K562 treated with DMSO at 1 percent for 48 hours (cell line): ENCODE results near the gene ZNF385A. TPM values are rescaled to one million over a fixed set of nuclear protein-coding genes. Genes with fewer than 3 reads are reported as not detected.

Experiments
- total RNA-seq: library from RNA; unstranded; fragments of 300-600 nt; gene quantifications from 2 replicates; pipeline ENCODE4 v1.2.3, GENCODE V29; 2022; ENCODE audit warnings: low replicate concordance; ENCODE audit errors: extremely low read depth

ZNF385A gene
- not detected in 2 replicates for total RNA-seq

GRCh38 chr12:54384591-54385041 lies at the start of gene ZNF385A:
Gene ZNF385A (minus strand): TSS chr12:54384733. CDS start chr12:54384514, 219 bp downstream.

GRCh38 chr12:54419088-54419887 lies 34.8 kb upstream of the ZNF385A start, which contains the start of gene ITGA5:
Gene ITGA5 (minus strand): TSS chr12:54419266. CDS start chr12:54419198, 68 bp downstream.

GRCh38 chr12:54364413-54364812 lies 20.1 kb downstream of the ZNF385A start, which contains the start of gene GPR84:
Gene GPR84 (minus strand): TSS chr12:54364486. CDS start chr12:54363851, 635 bp downstream.

GRCh38 chr12:54324617-54325441 lies 59.7 kb downstream of the ZNF385A start, which contains the start of gene COPZ1:
Gene COPZ1 (plus strand): TSS chr12:54325131. CDS start chr12:54325164, 33 bp downstream.

Other genes with a start within 250 kb of the ZNF385A start
- gene SMUG1, start 195.7 kb downstream of the ZNF385A start, total RNA-seq: not detected in 2 replicates
- not detected in 2 replicates for gene CBX5, start 104.6 kb downstream of the ZNF385A start, total RNA-seq
- 1,167 and 1,932 TPM in 2 replicates for gene HNRNPA1, start 104.0 kb downstream of the ZNF385A start, total RNA-seq
- gene NFE2, start 83.7 kb downstream of the ZNF385A start, total RNA-seq: not detected in 2 replicates
- not detected in 2 replicates for gene COPZ1, start 59.6 kb downstream of the ZNF385A start, total RNA-seq
- not detected in 2 replicates for gene GPR84, start 20.2 kb downstream of the ZNF385A start, total RNA-seq
- gene ITGA5, start 34.5 kb upstream of the ZNF385A start, total RNA-seq: not detected in 2 replicates
- not detected in 2 replicates for gene GTSF1, start 88.9 kb upstream of the ZNF385A start, total RNA-seq
- not detected in 2 replicates for gene NCKAP1L, start 113.0 kb upstream of the ZNF385A start, total RNA-seq
- gene PDE1B, start 164.9 kb upstream of the ZNF385A start, total RNA-seq: not detected in 2 replicates
- gene PPP1R1A, start 203.9 kb upstream of the ZNF385A start, total RNA-seq: not detected in 2 replicates